Chondrocyte (in vitro differentiated cells): ENCODE measurements around the gene AKAP10. TPM values are rescaled to one million over a fixed set of nuclear protein-coding genes. Genes with fewer than 3 reads are reported as not detected.

Source experiments
- DNase-seq: peaks from one replicate; pipeline ENCODE4 v3.0.0; 2021; ENCODE audit warnings: mixed read lengths, low spot score
- H3K27ac Mint-ChIP-seq: one replicate; pipeline ENCODE4 v1.8.0; 2021; ENCODE audit warnings: mild to moderate bottlenecking, moderate library complexity, mixed read lengths; ENCODE audit not compliant: unreplicated experiment
- H3K27me3 Mint-ChIP-seq: 2 replicates; pipeline ENCODE4 v1.8.0; 2021; ENCODE audit warnings: low read depth, mixed read lengths
- H3K36me3 Mint-ChIP-seq: 2 replicates; pipeline ENCODE4 v1.8.0; 2021; ENCODE audit warnings: low read depth, mixed read lengths
- H3K4me1 Mint-ChIP-seq: 2 replicates; pipeline ENCODE4 v1.8.0; 2021; ENCODE audit warnings: low read depth, mild to moderate bottlenecking, mixed read lengths
- H3K4me3 Mint-ChIP-seq: one replicate; pipeline ENCODE4 v1.8.0; 2021; ENCODE audit warnings: mild to moderate bottlenecking, moderate library complexity, mixed read lengths; ENCODE audit not compliant: unreplicated experiment
- H3K9me3 Mint-ChIP-seq: 2 replicates; pipeline ENCODE4 v1.8.0; 2021; ENCODE audit warnings: low read depth, mixed read lengths
- CTCF ChIP-seq: fragments of 200-600 bp; sonication (generic); IDR thresholded peaks from 2 replicates; pipeline ENCODE4 v1.5.0; 2021; ENCODE audit warnings: antibody characterized with exemption, mild to moderate bottlenecking, moderate library complexity
- total RNA-seq: library from RNA; stranded (reverse); gene quantifications from 3 replicates; pipeline ENCODE4 v1.2.1, GENCODE V29; 2021

AKAP10 gene
- total RNA-seq, 1 donor from 2014 or later: 25.7 TPM

DNA sequence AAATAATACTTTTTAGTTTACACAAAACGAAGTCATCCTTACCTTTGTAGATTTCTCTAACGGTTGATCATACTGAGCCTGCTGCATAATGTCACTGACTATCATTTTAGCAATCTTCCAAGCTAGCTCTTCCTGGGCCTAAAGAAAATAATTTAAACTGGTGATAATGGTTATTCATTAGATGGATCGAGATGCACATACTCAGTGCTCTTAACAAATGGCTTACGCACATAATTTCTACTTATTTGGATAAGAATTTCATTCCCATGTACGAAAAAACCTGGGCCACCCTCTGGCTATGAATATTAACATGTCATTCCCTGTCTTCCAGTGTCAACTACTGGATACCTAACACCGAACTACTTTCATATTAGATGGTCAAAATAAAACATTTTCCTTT, 68.5 kb downstream of the AKAP10 start:
- TF ChIP-seq CTCF: no peak
- Mint-ChIP-seq H3K27me3 (no peaks in the 10 kb centered on the region), H3K4me3 (no peak overlapping the region), H3K36me3 (peaks cover 23% of the 10 kb centered on the region), H3K27ac (no peak overlapping the region), H3K4me1 (no peaks in the 10 kb centered on the region), H3K9me3 (no peaks in the 10 kb centered on the region)
- no peak for DNase-seq

- TF ChIP-seq CTCF: no peak
- H3K27ac Mint-ChIP-seq: no peak overlapping the region
- DNase-seq: no peak
- no peaks in the 10 kb centered on the region for H3K9me3 Mint-ChIP-seq
- H3K27me3 Mint-ChIP-seq: no peaks in the 10 kb centered on the region
- peaks cover 4% of the 10 kb centered on the region for H3K4me1 Mint-ChIP-seq
- H3K36me3 Mint-ChIP-seq: peaks cover 24% of the 10 kb centered on the region
- H3K4me3 Mint-ChIP-seq: no peak overlapping the region
Measured at GRCh38 chr17:19905502-19905901, 72.1 kb downstream of the AKAP10 start.

DNA sequence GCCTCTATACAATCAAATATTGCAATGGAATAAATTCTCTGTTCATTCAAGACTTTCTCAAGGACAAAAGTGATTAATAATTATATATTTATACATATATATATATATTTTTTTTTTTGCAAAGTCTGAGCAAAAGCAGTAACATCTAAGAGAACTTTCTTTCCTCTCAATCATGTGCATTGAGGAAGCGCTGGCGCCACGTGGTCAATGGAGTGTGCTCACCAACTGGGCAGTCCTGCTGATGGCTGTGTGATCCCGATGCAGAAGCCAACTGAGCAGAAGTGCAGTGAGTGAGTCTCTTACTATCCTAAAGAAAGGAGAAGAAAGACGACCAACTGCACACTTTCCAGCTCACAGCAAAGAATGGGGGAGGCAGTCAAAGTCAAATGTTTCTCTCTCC, 72.7 kb downstream of the AKAP10 start:
- H3K4me1 Mint-ChIP-seq: peaks cover 4% of the 10 kb centered on the region
- H3K27me3 Mint-ChIP-seq: no peaks in the 10 kb centered on the region
- H3K9me3 Mint-ChIP-seq: no peaks in the 10 kb centered on the region
- TF ChIP-seq CTCF: no peak
- H3K4me3 Mint-ChIP-seq: no peak overlapping the region
- no peak overlapping the region for H3K27ac Mint-ChIP-seq
- no peak for DNase-seq
- H3K36me3 Mint-ChIP-seq: peaks cover 24% of the 10 kb centered on the region

DNA sequence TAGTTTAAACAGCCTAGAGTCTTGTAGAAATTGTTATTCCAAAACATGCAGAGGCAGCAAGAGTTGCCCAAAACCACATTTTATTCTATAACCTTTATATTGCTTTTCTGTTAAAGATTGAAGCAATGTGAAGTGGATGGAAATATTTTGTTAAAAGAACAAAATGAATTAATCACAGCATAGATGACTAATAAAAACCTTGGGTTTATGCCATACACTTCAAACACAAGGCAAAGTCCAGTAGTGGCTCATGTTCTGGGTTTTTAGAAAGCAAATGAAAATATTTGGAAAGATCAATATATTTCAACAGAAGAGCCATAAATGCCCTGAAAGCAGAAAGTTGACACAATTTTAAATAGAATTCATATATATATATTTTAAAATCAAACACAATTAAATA, 73.2 kb downstream of the AKAP10 start:
- Mint-ChIP-seq H3K27me3 (no peaks in the 10 kb centered on the region), H3K4me1 (peaks cover 4% of the 10 kb centered on the region), H3K27ac (no peak overlapping the region), H3K36me3 (peaks cover 22% of the 10 kb centered on the region), H3K9me3 (no peaks in the 10 kb centered on the region), H3K4me3 (no peak overlapping the region)
- DNase-seq: no peak
- TF ChIP-seq CTCF: no peak

DNA sequence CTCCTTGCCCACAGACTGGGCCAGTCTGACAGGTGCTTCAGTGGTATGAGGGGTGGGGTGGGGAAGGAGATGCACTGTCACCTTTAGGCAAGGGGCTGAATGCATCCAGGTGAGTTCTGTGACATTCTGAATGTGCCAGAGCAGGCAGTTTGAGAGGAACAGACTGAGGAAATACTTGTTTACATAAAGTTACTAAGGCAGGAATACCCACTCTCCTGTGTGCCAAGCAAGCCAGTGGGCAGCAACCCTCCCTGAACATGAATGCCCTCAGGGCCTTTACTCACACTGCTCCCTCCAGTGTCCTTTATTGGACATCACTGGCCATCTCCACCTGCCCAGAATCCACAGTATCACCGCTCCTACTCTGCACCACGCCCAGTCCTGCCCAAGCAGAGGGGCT, 76.8 kb downstream of the AKAP10 start:
- H3K27ac Mint-ChIP-seq: no peak overlapping the region
- TF ChIP-seq CTCF: no peak
- H3K36me3 Mint-ChIP-seq: peaks cover 14% of the 10 kb centered on the region
- no peaks in the 10 kb centered on the region for H3K9me3 Mint-ChIP-seq
- H3K4me1 Mint-ChIP-seq: peaks cover 4% of the 10 kb centered on the region
- DNase-seq: no peak
- H3K4me3 Mint-ChIP-seq: no peak overlapping the region
- no peaks in the 10 kb centered on the region for H3K27me3 Mint-ChIP-seq
